ENCODE data around the gene BAMBI. TPM values are rescaled to one million over a fixed set of nuclear protein-coding genes. Genes with fewer than 3 reads are reported as not detected.

BAMBI gene
- total RNA-seq, 2 donors from 2014 or later: 3.1 to 4.6 TPM

DNA sequence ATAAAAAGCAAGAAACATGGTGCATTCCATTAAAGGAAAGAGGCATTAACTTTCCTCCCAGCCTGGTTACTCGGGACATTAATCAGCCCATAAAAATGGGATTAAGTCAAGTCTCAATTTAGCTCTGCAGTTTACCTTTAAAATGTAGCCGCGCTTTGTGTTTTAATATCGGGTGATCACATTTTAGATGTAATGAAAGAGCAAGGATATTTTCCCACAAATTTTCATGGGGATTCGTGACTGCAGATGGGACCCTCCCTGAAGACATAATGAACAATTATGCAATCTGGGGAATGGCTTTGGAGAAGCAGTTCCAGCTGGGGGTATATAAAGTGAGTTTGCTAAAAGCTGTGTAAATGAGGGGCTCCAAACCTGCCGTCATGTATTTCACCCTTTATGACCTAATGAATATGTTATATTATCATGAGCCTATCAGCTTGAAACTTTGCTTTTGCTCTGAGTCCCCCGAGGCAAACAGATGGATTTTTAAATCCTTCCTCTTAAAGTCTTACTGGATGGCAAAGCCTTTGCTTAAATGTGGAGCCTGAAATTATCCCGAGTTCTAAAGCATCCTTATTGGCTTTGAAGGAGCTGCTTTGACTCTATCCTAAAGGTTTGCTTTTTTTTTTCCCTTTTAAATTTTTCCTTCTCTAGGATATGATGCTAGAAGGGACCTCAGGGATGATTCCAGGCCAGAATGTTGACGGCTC, 31.8 kb downstream of the BAMBI start:
- Histone ChIP-seq H3K9ac (ENCODE audit: low read depth in 2 of 2, low read length in 2 of 2) (no peak overlapping the region), H3K27me3 (no peaks in the 10 kb centered on the region), H3K9me3 (no peaks in the 10 kb centered on the region), H3K4me1 (no peaks in the 10 kb centered on the region), H3K27ac (no peak overlapping the region), H3K36me3 (no peaks in the 10 kb centered on the region), H3K4me3 (no peak overlapping the region)
- DNase-seq: no peak
- intact Hi-C loops (cut with DNase I): no loop called here
- TF ChIP-seq, protein P1, sequence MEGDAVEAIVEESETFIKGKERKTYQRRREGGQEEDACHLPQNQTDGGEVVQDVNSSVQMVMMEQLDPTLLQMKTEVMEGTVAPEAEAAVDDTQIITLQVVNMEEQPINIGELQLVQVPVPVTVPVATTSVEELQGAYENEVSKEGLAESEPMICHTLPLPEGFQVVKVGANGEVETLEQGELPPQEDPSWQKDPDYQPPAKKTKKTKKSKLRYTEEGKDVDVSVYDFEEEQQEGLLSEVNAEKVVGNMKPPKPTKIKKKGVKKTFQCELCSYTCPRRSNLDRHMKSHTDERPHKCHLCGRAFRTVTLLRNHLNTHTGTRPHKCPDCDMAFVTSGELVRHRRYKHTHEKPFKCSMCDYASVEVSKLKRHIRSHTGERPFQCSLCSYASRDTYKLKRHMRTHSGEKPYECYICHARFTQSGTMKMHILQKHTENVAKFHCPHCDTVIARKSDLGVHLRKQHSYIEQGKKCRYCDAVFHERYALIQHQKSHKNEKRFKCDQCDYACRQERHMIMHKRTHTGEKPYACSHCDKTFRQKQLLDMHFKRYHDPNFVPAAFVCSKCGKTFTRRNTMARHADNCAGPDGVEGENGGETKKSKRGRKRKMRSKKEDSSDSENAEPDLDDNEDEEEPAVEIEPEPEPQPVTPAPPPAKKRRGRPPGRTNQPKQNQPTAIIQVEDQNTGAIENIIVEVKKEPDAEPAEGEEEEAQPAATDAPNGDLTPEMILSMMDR (IDR thresholded peaks at IDR 0.05): no peak

DNA sequence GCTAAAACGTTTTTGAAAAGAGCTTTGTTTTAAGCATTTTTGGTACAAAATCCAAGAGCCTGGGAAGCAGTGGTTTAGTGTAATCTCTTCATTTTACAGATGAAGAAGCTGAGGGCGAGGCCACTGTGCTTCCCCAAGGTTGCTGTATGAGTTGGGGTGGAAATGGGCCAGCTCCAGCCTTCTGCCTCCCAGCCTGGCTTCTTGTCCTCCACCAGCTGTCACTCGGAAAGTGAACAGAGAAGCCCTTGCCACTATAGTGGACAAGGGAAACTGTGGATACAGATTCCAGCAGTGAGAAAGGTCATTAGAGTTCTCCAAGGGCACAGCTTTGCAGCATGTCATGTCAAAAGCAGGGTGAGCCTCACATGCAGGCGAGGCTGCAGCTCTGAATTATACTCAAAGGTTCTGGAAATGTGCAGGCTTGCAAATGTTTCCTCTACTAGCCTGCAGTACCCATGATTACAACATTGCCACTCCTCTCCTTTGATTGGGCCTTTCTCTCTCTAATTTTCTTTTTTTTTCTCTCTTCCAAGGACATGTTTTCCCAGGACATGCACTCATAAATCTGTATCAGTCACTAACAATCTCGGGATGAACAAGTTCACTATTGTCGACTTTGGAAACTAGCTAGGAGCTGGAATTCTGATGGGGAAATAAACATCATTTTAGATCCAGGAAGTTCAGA, 33.0 kb downstream of the BAMBI start:
- H3K4me3 ChIP-seq: no peak overlapping the region
- H3K4me1 ChIP-seq: no peaks in the 10 kb centered on the region
- H3K27me3 ChIP-seq: no peaks in the 10 kb centered on the region
- DNase-seq: no peak
- no peaks in the 10 kb centered on the region for H3K9me3 ChIP-seq
- TF ChIP-seq, protein P1 (IDR thresholded peaks at IDR 0.05): no peak
- intact Hi-C loops (cut with DNase I): no loop called here
- no peaks in the 10 kb centered on the region for H3K36me3 ChIP-seq
- H3K9ac ChIP-seq (ENCODE audit: low read depth in 2 of 2, low read length in 2 of 2): no peak overlapping the region
- no peak overlapping the region for H3K27ac ChIP-seq

GRCh38 chr10:28711041-28711440, 33.7 kb downstream of the BAMBI start:
- no peaks in the 10 kb centered on the region for H3K36me3 ChIP-seq
- H3K9me3 ChIP-seq: no peaks in the 10 kb centered on the region
- intact Hi-C loops (cut with DNase I): no loop called here
- no peaks in the 10 kb centered on the region for H3K27me3 ChIP-seq
- no peak overlapping the region for H3K9ac ChIP-seq (ENCODE audit: low read depth in 2 of 2, low read length in 2 of 2)
- no peaks in the 10 kb centered on the region for H3K4me1 ChIP-seq
- no peak overlapping the region for H3K4me3 ChIP-seq
- H3K27ac ChIP-seq: no peak overlapping the region
- no peak for DNase-seq
- TF ChIP-seq, protein P1 (IDR thresholded peaks at IDR 0.05): no peak

DNA sequence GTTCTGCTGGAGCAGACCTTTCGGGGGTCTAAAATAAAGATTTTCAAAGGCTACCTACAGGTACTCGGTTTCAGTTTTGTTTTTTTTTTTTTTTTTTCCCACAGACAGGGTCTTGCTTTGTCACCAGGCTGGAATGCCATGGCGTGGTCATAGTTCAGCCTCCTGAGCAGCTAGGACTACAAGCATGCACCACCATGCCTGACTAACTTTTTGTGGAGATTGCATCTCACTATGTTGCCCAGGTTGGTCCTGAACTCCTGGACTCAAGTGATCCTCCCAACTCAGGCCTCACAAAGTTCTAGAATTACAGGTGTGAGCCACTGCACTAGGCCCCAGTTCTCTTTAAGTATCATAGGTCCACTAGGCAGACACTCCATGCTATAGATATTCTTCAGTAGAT, 34.5 kb downstream of the BAMBI start:
- no peak overlapping the region for H3K4me3 ChIP-seq
- intact Hi-C loops (cut with DNase I): no loop called here
- TF ChIP-seq, protein P1 (IDR thresholded peaks at IDR 0.05): no peak
- DNase-seq: no peak
- no peaks in the 10 kb centered on the region for H3K4me1 ChIP-seq
- H3K9me3 ChIP-seq: no peaks in the 10 kb centered on the region
- H3K36me3 ChIP-seq: no peaks in the 10 kb centered on the region
- no peaks in the 10 kb centered on the region for H3K27me3 ChIP-seq
- no peak overlapping the region for H3K9ac ChIP-seq (ENCODE audit: low read depth in 2 of 2, low read length in 2 of 2)
- H3K27ac ChIP-seq: no peak overlapping the region

DNA sequence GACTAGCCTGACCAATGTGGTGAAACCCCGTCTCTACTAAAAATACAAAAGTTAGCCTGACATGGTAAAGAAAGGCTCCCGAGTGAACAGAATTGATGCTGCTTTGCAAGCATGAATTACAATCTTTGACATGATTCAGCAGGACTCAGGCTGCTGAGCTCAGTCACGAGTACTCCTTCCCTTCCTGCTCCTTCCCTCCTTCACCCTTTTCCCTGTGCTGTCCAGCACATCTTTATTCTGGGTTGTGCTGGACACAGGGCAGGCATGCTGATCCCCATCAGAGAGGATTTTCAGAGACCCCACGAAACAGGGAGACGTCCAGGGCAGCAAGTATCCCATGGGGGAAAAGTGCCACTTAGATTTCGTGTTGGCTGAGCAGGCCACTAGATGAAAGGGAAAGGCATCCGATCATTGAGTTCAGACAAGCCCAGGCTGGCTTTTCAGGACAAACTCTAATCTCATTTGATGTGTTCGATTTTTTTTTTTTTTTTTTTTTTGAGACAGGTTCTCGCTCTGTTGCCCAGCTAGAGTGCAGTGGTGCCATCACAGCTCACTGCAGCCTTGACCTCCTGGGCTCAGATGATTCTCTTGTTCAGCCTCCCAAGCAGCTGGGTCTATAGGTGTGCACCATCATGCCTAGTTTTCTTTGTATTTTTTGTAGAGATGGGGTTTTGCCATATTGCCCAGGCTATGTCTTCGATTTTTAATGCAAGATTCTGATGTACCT, 36.5 kb downstream of the BAMBI start:
- H3K36me3 ChIP-seq: no peaks in the 10 kb centered on the region
- H3K27ac ChIP-seq: no peak overlapping the region
- TF ChIP-seq, protein P1 (IDR thresholded peaks at IDR 0.05): no peak
- no peak for DNase-seq
- no peaks in the 10 kb centered on the region for H3K27me3 ChIP-seq
- H3K4me1 ChIP-seq: no peaks in the 10 kb centered on the region
- H3K4me3 ChIP-seq: no peak overlapping the region
- no peaks in the 10 kb centered on the region for H3K9me3 ChIP-seq
- intact Hi-C loops (cut with DNase I): no loop called here
- H3K9ac ChIP-seq (ENCODE audit: low read depth in 2 of 2, low read length in 2 of 2): no peak overlapping the region

All from colonic mucosa (tissue), 4 donors.